ENCODE measurements around the gene EYS.

GRCh38 chr6:63804381-63804956 is 1902.6 kb downstream of the EYS start:
- TF ChIP-seq, protein P1, sequence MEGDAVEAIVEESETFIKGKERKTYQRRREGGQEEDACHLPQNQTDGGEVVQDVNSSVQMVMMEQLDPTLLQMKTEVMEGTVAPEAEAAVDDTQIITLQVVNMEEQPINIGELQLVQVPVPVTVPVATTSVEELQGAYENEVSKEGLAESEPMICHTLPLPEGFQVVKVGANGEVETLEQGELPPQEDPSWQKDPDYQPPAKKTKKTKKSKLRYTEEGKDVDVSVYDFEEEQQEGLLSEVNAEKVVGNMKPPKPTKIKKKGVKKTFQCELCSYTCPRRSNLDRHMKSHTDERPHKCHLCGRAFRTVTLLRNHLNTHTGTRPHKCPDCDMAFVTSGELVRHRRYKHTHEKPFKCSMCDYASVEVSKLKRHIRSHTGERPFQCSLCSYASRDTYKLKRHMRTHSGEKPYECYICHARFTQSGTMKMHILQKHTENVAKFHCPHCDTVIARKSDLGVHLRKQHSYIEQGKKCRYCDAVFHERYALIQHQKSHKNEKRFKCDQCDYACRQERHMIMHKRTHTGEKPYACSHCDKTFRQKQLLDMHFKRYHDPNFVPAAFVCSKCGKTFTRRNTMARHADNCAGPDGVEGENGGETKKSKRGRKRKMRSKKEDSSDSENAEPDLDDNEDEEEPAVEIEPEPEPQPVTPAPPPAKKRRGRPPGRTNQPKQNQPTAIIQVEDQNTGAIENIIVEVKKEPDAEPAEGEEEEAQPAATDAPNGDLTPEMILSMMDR (IDR thresholded peaks at IDR 0.05; ENCODE audit: low read depth, low read length, missing input control): no peak
- TF ChIP-seq REST (IDR thresholded peaks at IDR 0.05) (no peak), EGR1 (IDR thresholded peaks at IDR 0.05; ENCODE audit: low read depth in 2 of 2) (no peak), GABPA (IDR thresholded peaks at IDR 0.05 in 1 of 2, conservative IDR thresholded peaks at IDR 0.05 in 1 of 2) (no peak)
